ENCODE measurements around the gene C3orf80.

DNA sequence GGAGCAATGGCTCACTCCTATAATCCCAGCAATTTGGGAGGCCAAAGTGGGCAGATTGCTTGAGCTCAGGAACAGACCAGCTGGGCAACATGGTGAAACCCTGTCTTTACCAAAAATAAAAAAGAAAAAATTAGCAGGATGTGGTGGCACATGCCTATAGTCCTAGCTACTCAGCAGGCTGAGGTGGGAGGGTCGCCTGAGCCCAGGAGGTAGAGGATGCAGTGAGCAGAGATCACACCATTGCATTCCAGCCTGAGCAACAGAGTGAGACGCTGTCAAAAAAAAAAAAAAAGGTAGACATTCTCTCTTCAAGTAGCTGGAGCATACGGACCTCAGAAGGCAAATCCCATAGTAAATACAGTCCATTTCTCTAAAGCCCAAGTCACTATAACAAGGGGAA, 7.1 kb upstream of the C3orf80 start:
- TF ChIP-seq, protein P1, sequence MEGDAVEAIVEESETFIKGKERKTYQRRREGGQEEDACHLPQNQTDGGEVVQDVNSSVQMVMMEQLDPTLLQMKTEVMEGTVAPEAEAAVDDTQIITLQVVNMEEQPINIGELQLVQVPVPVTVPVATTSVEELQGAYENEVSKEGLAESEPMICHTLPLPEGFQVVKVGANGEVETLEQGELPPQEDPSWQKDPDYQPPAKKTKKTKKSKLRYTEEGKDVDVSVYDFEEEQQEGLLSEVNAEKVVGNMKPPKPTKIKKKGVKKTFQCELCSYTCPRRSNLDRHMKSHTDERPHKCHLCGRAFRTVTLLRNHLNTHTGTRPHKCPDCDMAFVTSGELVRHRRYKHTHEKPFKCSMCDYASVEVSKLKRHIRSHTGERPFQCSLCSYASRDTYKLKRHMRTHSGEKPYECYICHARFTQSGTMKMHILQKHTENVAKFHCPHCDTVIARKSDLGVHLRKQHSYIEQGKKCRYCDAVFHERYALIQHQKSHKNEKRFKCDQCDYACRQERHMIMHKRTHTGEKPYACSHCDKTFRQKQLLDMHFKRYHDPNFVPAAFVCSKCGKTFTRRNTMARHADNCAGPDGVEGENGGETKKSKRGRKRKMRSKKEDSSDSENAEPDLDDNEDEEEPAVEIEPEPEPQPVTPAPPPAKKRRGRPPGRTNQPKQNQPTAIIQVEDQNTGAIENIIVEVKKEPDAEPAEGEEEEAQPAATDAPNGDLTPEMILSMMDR (IDR thresholded peaks at IDR 0.05; ENCODE audit: low read depth, low read length, poor library complexity, severe bottlenecking): no peak
- TF ChIP-seq EZH2phosphoT487 (IDR thresholded peaks at IDR 0.05; ENCODE audit: borderline replicate concordance, low read length): no peak
